Neural cell (in vitro differentiated cells): ENCODE measurements around the gene NPIPB9. TPM values are rescaled to one million over a fixed set of nuclear protein-coding genes. Genes with fewer than 3 reads are reported as not detected.
"Not testable (repeated sequence)": the region's sequence is repeated elsewhere in the genome, so short reads cannot be mapped to it uniquely, and the experiment has no call there.

Experiments used
- H2AFZ ChIP-seq: fragments of 200-600, 300-800 bp; sonication (generic), shearing (Covaris generic); 2 replicates; pipeline ENCODE4 v1.6.0; 2014; ENCODE audit warnings: low read depth, mild to moderate bottlenecking, antibody characterized with exemption, low read length, moderate library complexity
- H3F3A ChIP-seq: fragments of 200-600 bp; shearing (Covaris generic); 2 replicates; pipeline ENCODE4 v1.6.1; 2016; ENCODE audit warnings: mild to moderate bottlenecking, moderate library complexity, mixed read lengths, antibody characterized with exemption, low read length; ENCODE audit not compliant: insufficient read depth, poor library complexity, severe bottlenecking
- H3K27ac ChIP-seq: fragments of 200-600, 300-800 bp; sonication (generic), shearing (Covaris generic); 2 replicates; pipeline ENCODE4 v1.5.1; 2014; ENCODE audit warnings: mild to moderate bottlenecking, low read length, moderate library complexity
- H3K27me3 ChIP-seq: fragments of 300-800, 200-600 bp; sonication (generic), shearing (Covaris generic); 2 replicates; pipeline ENCODE4 v1.6.0; 2014; ENCODE audit warnings: mild to moderate bottlenecking, low read depth, low read length, moderate library complexity; ENCODE audit not compliant: insufficient read depth
- H3K36me3 ChIP-seq: fragments of 300-800, 200-600 bp; sonication (generic), shearing (Covaris generic); 2 replicates; pipeline ENCODE4 v1.5.1; 2014; ENCODE audit warnings: mild to moderate bottlenecking, antibody characterized with exemption, low read length, moderate library complexity; ENCODE audit not compliant: insufficient read depth
- H3K4me2 ChIP-seq: fragments of 300-800, 200-600 bp; sonication (generic), shearing (Covaris generic); 2 replicates; pipeline ENCODE4 v1.6.0; 2014; ENCODE audit warnings: mild to moderate bottlenecking, low read length
- H3K4me3 ChIP-seq: fragments of 300-800, 200-600 bp; sonication (generic), shearing (Covaris generic); 2 replicates; pipeline ENCODE4 v1.5.1; 2014; ENCODE audit warnings: mild to moderate bottlenecking, low read length, moderate library complexity
- H3K79me2 ChIP-seq: fragments of 200-600 bp; shearing (Covaris generic); replicated peaks from 2 replicates; pipeline ENCODE4 v1.6.0; 2014; ENCODE audit warnings: mild to moderate bottlenecking, low read length, moderate library complexity; ENCODE audit not compliant: insufficient read depth
- H3K9ac ChIP-seq: fragments of 300-800, 200-600 bp; sonication (generic), shearing (Covaris generic); 2 replicates; pipeline ENCODE4 v1.6.1; 2016; ENCODE audit warnings: mild to moderate bottlenecking, low read length, mixed read lengths
- H3K9me2 ChIP-seq: fragments of 200-600 bp; shearing (Covaris generic); 2 replicates; pipeline ENCODE4 v1.6.1; 2016; ENCODE audit warnings: mild to moderate bottlenecking, low read length, mixed read lengths; ENCODE audit not compliant: insufficient read depth
- H3K9me3 ChIP-seq: fragments of 200-600, 300-800 bp; sonication (generic), shearing (Covaris generic); 2 replicates; pipeline ENCODE4 v1.6.1; 2016; ENCODE audit warnings: mild to moderate bottlenecking, mixed run types, low read length, moderate library complexity, mixed read lengths
- H4K20me1 ChIP-seq: fragments of 200-600 bp; shearing (Covaris generic); 2 replicates; pipeline ENCODE4 v1.6.1; 2016; ENCODE audit warnings: mild to moderate bottlenecking, mixed run types; ENCODE audit not compliant: insufficient read depth
- polyA plus RNA-seq: library from polyadenylated mRNA; depleted of rRNA; stranded (reverse); fragments of >200 nt; gene quantifications from 2 replicates; pipeline ENCODE4 v1.2.3, GENCODE V29; 2014

NPIPB9 gene
- polyA plus RNA-seq, 1 donor from 2014 or later, result 3.1 TPM

GRCh38 chr16:28740631-28741030 lies 11.0 kb upstream of the NPIPB9 start:
- H3K4me2 ChIP-seq, result not testable (repeated sequence)

GRCh38 chr16:28741295-28741694 lies 10.3 kb upstream of the NPIPB9 start:
- not testable (repeated sequence) for H3F3A ChIP-seq, H3K9me2 ChIP-seq, H4K20me1 ChIP-seq, H3K9ac ChIP-seq, H3K27me3 ChIP-seq, H3K36me3 ChIP-seq, H3K4me3 ChIP-seq, H3K9me3 ChIP-seq, H3K79me2 ChIP-seq, H2AFZ ChIP-seq, H3K4me2 ChIP-seq, H3K27ac ChIP-seq

More at GRCh38 chr16:28740631-28741030, 11.0 kb upstream of the NPIPB9 start:
- not testable (repeated sequence) for H3K36me3 ChIP-seq, H3F3A ChIP-seq, H3K9me2 ChIP-seq, H2AFZ ChIP-seq, H3K27me3 ChIP-seq, H3K79me2 ChIP-seq, H3K9me3 ChIP-seq, H3K27ac ChIP-seq, H3K9ac ChIP-seq, H3K4me3 ChIP-seq, H4K20me1 ChIP-seq

- H3F3A ChIP-seq, H3K27me3 ChIP-seq, H3K9me2 ChIP-seq, H4K20me1 ChIP-seq, H3K36me3 ChIP-seq, H3K4me2 ChIP-seq, H3K4me3 ChIP-seq, H3K9me3 ChIP-seq, H3K9ac ChIP-seq, H3K27ac ChIP-seq, H2AFZ ChIP-seq, H3K79me2 ChIP-seq: not testable (repeated sequence)
Measured at GRCh38 chr16:28746618-28747350, 4.8 kb upstream of the NPIPB9 start.

GRCh38 chr16:28749997-28750465 lies 1.6 kb upstream of the NPIPB9 start:
- not testable (repeated sequence) for H3K4me2 ChIP-seq, H3F3A ChIP-seq, H3K4me3 ChIP-seq, H3K27ac ChIP-seq, H3K79me2 ChIP-seq, H4K20me1 ChIP-seq, H2AFZ ChIP-seq, H3K27me3 ChIP-seq, H3K36me3 ChIP-seq, H3K9ac ChIP-seq, H3K9me2 ChIP-seq, H3K9me3 ChIP-seq

GRCh38 chr16:28750469-28751067 lies 1.0 kb upstream of the NPIPB9 start:
- H3K27me3 ChIP-seq, H3K4me2 ChIP-seq, H3K9me2 ChIP-seq, H3K9me3 ChIP-seq, H2AFZ ChIP-seq, H3K79me2 ChIP-seq, H3K9ac ChIP-seq, H3K4me3 ChIP-seq, H3F3A ChIP-seq, H3K27ac ChIP-seq, H4K20me1 ChIP-seq, H3K36me3 ChIP-seq: not testable (repeated sequence)

- not testable (repeated sequence) for H3K9ac ChIP-seq, H3K36me3 ChIP-seq, H3K27ac ChIP-seq, H3K9me3 ChIP-seq, H2AFZ ChIP-seq, H3K4me2 ChIP-seq, H4K20me1 ChIP-seq, H3K4me3 ChIP-seq, H3K79me2 ChIP-seq, H3K27me3 ChIP-seq, H3F3A ChIP-seq, H3K9me2 ChIP-seq
Measured at GRCh38 chr16:28781697-28782096, 30.1 kb downstream of the NPIPB9 start.

- not testable (repeated sequence) for H3K79me2 ChIP-seq, H3K4me2 ChIP-seq, H2AFZ ChIP-seq, H3K9me3 ChIP-seq, H4K20me1 ChIP-seq, H3K27ac ChIP-seq, H3K4me3 ChIP-seq, H3F3A ChIP-seq, H3K36me3 ChIP-seq, H3K9ac ChIP-seq, H3K9me2 ChIP-seq, H3K27me3 ChIP-seq
Measured at GRCh38 chr16:28782357-28782756, 30.8 kb downstream of the NPIPB9 start.
